Endothelial cell of umbilical vein (primary cell): ENCODE results near the gene MADCAM1. TPM values are rescaled to one million over a fixed set of nuclear protein-coding genes. Genes with fewer than 3 reads are reported as not detected.

Experiments used
- BruUV-seq: library from RNA; stranded (reverse); fragments of 400-500 nt; replicated peaks from 2 replicates; lab custom pipeline; 2021; lab: Mats Ljungman, UMichigan
- CTCF ChIA-PET: fragments of 300-600, 350-600 bp; sonication (Branson Sonifier 250); formaldehyde crosslinking; loops from one replicate; lab custom pipeline; 2021; ENCODE audit warnings: antibody characterized with exemption, inconsistent platforms; lab: Charles Lee
- POLR2A ChIA-PET: fragments of 300-600, 350-600 bp; sonication (Branson Sonifier 250); formaldehyde crosslinking; loops from one replicate; lab custom pipeline; 2021; ENCODE audit warnings: antibody characterized with exemption, inconsistent platforms; lab: Charles Lee
- DNase-seq: peaks from one replicate; pipeline ENCODE4 v3.0.0-alpha.2; 2011; ENCODE audit warnings: low read depth, low spot score
- FAIRE-seq: peaks from 2 replicates; lab custom pipeline; 2011; peaks lifted over from hg19 to GRCh38; lab: Jason Lieb, UNC
- H2AFZ ChIP-seq: 2 replicates; pipeline ENCODE4 v1.6.0; 2012; ENCODE audit warnings: low read depth, low read length, control low read depth, inconsistent platforms
- H3K27ac ChIP-seq: 2 replicates; pipeline ENCODE4 v1.5.1; 2011; ENCODE audit warnings: low read depth, mild to moderate bottlenecking, control low read depth, low read length, moderate library complexity; ENCODE audit not compliant: insufficient read depth
- H3K27me3 ChIP-seq, 2 experiments: 2 replicates each; pipeline versions ENCODE4 v1.6.0 to v1.6.1; 2011; ENCODE audit warnings: low read length in 2 of 2, mixed read lengths in 1 of 2; ENCODE audit not compliant: control insufficient read depth in 2 of 2, insufficient read depth in 2 of 2
- H3K36me3 ChIP-seq, 2 experiments: 2 replicates in 1 of 2; 3 replicates in 1 of 2; pipeline ENCODE4 v1.5.1; 2011; ENCODE audit warnings: low read length in 2 of 2, mild to moderate bottlenecking in 1 of 2, moderate library complexity in 1 of 2; ENCODE audit not compliant: control insufficient read depth in 2 of 2, insufficient read depth in 2 of 2; ENCODE audit errors: extremely low read depth in 1 of 2
- H3K4me1 ChIP-seq: 3 replicates; pipeline ENCODE4 v1.5.1; 2011; ENCODE audit warnings: mild to moderate bottlenecking, low read length; ENCODE audit not compliant: control insufficient read depth, insufficient read depth; ENCODE audit errors: extremely low read depth
- H3K4me2 ChIP-seq: 2 replicates; pipeline ENCODE4 v1.6.1; 2011; ENCODE audit warnings: low read length, control low read depth, mixed read lengths; ENCODE audit not compliant: insufficient read depth
- H3K4me3 ChIP-seq, 3 experiments: fragments of 200-600 bp in 1 of 3; sonication (generic), shearing (Covaris generic) in 1 of 3; replicated peaks in 1 of 3; 2 replicates each; pipeline ENCODE4 v1.5.1; 2011 to 2016; ENCODE audit warnings: control low read depth in 3 of 3, low read length in 3 of 3, mild to moderate bottlenecking in 2 of 3, inconsistent platforms in 1 of 3, low read depth in 1 of 3, moderate library complexity in 1 of 3; ENCODE audit not compliant: insufficient read depth in 1 of 3
- H3K79me2 ChIP-seq: 2 replicates; pipeline ENCODE4 v1.6.0; 2012; ENCODE audit warnings: low read length, inconsistent platforms; ENCODE audit not compliant: control insufficient read depth, insufficient read depth
- H3K9ac ChIP-seq: replicated peaks from 2 replicates; pipeline ENCODE3; 2011; ENCODE audit warnings: low read length, control low read depth; ENCODE audit not compliant: insufficient read depth; ENCODE audit errors: extremely low read depth
- H3K9me1 ChIP-seq: replicated peaks from 3 replicates; pipeline ENCODE4 v1.6.0; 2011; ENCODE audit warnings: mild to moderate bottlenecking, low read length; ENCODE audit not compliant: control insufficient read depth, insufficient read depth; ENCODE audit errors: extremely low read depth
- H3K9me3 ChIP-seq: replicated peaks from 2 replicates; pipeline ENCODE4 v1.5.1; 2012; ENCODE audit warnings: low read length, inconsistent platforms; ENCODE audit not compliant: control insufficient read depth, insufficient read depth
- H4K20me1 ChIP-seq: replicated peaks from 2 replicates; pipeline ENCODE3; 2011; ENCODE audit warnings: mild to moderate bottlenecking, low read length; ENCODE audit not compliant: control insufficient read depth, insufficient read depth; ENCODE audit errors: extremely low read depth
- EZH2 ChIP-seq: IDR thresholded peaks from 2 replicates; pipeline ENCODE4 v1.6.1; 2012; ENCODE audit warnings: borderline replicate concordance, low read depth, mild to moderate bottlenecking, moderate library complexity, low read length, inconsistent platforms; ENCODE audit not compliant: severe bottlenecking
- FOS ChIP-seq: IDR thresholded peaks from 2 replicates; pipeline ENCODE4 v1.6.1; 2011; ENCODE audit warnings: mild to moderate bottlenecking, low read length, moderate library complexity, borderline replicate concordance; ENCODE audit not compliant: insufficient read depth
- GATA2 ChIP-seq: IDR thresholded peaks from 2 replicates; pipeline ENCODE4 v1.7.0; 2011; ENCODE audit warnings: low read depth, mild to moderate bottlenecking, moderate library complexity, mixed read lengths, low read length; ENCODE audit not compliant: insufficient read length, insufficient read depth
- JUN ChIP-seq: IDR thresholded peaks from 2 replicates; pipeline ENCODE4 v1.6.1; 2011; ENCODE audit warnings: borderline replicate concordance, low read depth; ENCODE audit not compliant: insufficient read length, insufficient read depth
- MAX ChIP-seq: IDR thresholded peaks from 2 replicates; pipeline ENCODE4 v1.6.1; 2011; ENCODE audit not compliant: insufficient read depth, insufficient read length
- MYC ChIP-seq: IDR thresholded peaks from one replicate; pipeline ENCODE4 v1.6.1; 2011; ENCODE audit warnings: mild to moderate bottlenecking, low read depth, low read length
- POLR2A ChIP-seq: IDR thresholded peaks from 2 replicates; pipeline ENCODE4 v1.6.1; 2012; ENCODE audit warnings: low read depth, mild to moderate bottlenecking, control low read depth, low read length
- POLR2AphosphoS5 ChIP-seq: IDR thresholded peaks from 2 replicates; pipeline ENCODE4 v1.6.1; 2012; ENCODE audit warnings: low read depth, mild to moderate bottlenecking, control low read depth, low read length, moderate library complexity; ENCODE audit not compliant: insufficient read depth
- dilution Hi-C: fragments of 300-500 bp; cut with MboI; formaldehyde crosslinking; loops from one replicate; pipeline ENCODE4 v1.15.0; 2019; ENCODE audit warnings: low sequenced_read_pairs; ENCODE audit not compliant: extremely low pct_ligation_motif_present
- intact Hi-C: fragments of 100-400 bp; cut with micrococcal nuclease; formaldehyde crosslinking; loops from one replicate; pipeline ENCODE4 v1.10.0; 2022
- polyA plus RNA-seq, 4 experiments: library from polyadenylated mRNA; depleted of rRNA in 3 of 4; stranded (reverse) in 3 of 4; unstranded in 1 of 4; fragments of >200 nt; gene quantifications; 2 replicates each; pipeline versions ENCODE4 v1.2.1 to v1.2.3, GENCODE V29; 2011 to 2012; ENCODE audit warnings: missing spikeins in 1 of 4
- total RNA-seq: library from RNA; stranded (reverse); gene quantifications from 2 replicates; pipeline ENCODE4 v1.2.3, GENCODE V29; 2021
- TF ChIP-seq, protein P1 (sequence below), 2 donors: IDR thresholded peaks; 1 replicate in 1 of 2; 2 replicates in 1 of 2; pipeline ENCODE4 v1.5.1; 2011; ENCODE audit warnings: low read length in 2 of 2, mild to moderate bottlenecking in 2 of 2, moderate library complexity in 2 of 2, control low read depth in 1 of 2, inconsistent platforms in 1 of 2, low read depth in 1 of 2; ENCODE audit not compliant: insufficient read depth in 1 of 2; ENCODE audit errors: extremely low read depth in 1 of 2

MADCAM1 gene
- total and polyA plus RNA-seq, 2 donors (not counting 3 experiments of a cell fraction or from before 2014, with no cell fraction given) = 0.07 to 0.31 TPM

- BruUV-seq = no TSS peak
- no peak for DNase-seq
- H3K4me1 ChIP-seq = no peaks in the 10 kb centered on the region
- CTCF ChIA-PET = no interaction called here
- no peak overlapping the region for H3K4me2 ChIP-seq
- H3K36me3 ChIP-seq = no peaks in the 10 kb centered on the region
- H3K4me3 ChIP-seq = no peak overlapping the region
- H3K79me2 ChIP-seq = no peaks in the 10 kb centered on the region
- no peak overlapping the region for H2AFZ ChIP-seq
- POLR2A ChIA-PET = no interaction called here
- no peak for FAIRE-seq
- H3K27ac ChIP-seq = no peak overlapping the region
- no peaks in the 10 kb centered on the region for H3K9me3 ChIP-seq
- dilution Hi-C loops (no loop called here), intact Hi-C loops (no loop called here)
- no peaks in the 10 kb centered on the region for H3K9me1 ChIP-seq
- TF ChIP-seq POLR2A (no peak), GATA2 (no peak), POLR2AphosphoS5 (no peak), FOS (no peak), MAX (no peak), EZH2 (no peak), JUN (no peak), MYC (no peak)
- TF ChIP-seq, protein P1, sequence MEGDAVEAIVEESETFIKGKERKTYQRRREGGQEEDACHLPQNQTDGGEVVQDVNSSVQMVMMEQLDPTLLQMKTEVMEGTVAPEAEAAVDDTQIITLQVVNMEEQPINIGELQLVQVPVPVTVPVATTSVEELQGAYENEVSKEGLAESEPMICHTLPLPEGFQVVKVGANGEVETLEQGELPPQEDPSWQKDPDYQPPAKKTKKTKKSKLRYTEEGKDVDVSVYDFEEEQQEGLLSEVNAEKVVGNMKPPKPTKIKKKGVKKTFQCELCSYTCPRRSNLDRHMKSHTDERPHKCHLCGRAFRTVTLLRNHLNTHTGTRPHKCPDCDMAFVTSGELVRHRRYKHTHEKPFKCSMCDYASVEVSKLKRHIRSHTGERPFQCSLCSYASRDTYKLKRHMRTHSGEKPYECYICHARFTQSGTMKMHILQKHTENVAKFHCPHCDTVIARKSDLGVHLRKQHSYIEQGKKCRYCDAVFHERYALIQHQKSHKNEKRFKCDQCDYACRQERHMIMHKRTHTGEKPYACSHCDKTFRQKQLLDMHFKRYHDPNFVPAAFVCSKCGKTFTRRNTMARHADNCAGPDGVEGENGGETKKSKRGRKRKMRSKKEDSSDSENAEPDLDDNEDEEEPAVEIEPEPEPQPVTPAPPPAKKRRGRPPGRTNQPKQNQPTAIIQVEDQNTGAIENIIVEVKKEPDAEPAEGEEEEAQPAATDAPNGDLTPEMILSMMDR (IDR thresholded peaks at IDR 0.05; ENCODE audit: extremely low read depth in 1 of 2, insufficient read depth in 1 of 2, low read depth in 1 of 2, low read length in 2 of 2) = no peak
- H3K27me3 ChIP-seq = peaks cover 5 to 18% of the 10 kb centered on the region in 2 experiments
- no peak overlapping the region for H3K9ac ChIP-seq
- H4K20me1 ChIP-seq = no peaks in the 10 kb centered on the region
Measured at GRCh38 chr19:464208-464545, 32.1 kb upstream of the MADCAM1 start.
